Bronchial epithelial cell (primary cell): Measurements from ENCODE around the gene ANKH. TPM values are rescaled to one million over a fixed set of nuclear protein-coding genes. Genes with fewer than 3 reads are reported as not detected.

Experiments
- DNase-seq: peaks from one replicate; pipeline ENCODE4 v3.0.0-alpha.2; 2010; ENCODE audit warnings: low read depth
- FAIRE-seq: peaks from 2 replicates; lab custom pipeline; 2011; peaks lifted over from hg19 to GRCh38; lab: Jason Lieb, UNC
- H3K27me3 ChIP-seq: 2 replicates; pipeline ENCODE4 v1.5.1; 2011; ENCODE audit warnings: low read length; ENCODE audit not compliant: control insufficient read depth, insufficient read depth
- H3K36me3 ChIP-seq: 2 replicates; pipeline ENCODE4 v1.5.1; 2011; ENCODE audit warnings: low read length; ENCODE audit not compliant: control insufficient read depth, insufficient read depth
- H3K4me3 ChIP-seq: 2 replicates; pipeline ENCODE4 v1.5.1; 2011; ENCODE audit warnings: mild to moderate bottlenecking, low read depth, low read length, control low read depth
- CTCF ChIP-seq: IDR thresholded peaks from 2 replicates; pipeline ENCODE4 v1.5.1; 2011; ENCODE audit warnings: mild to moderate bottlenecking, moderate library complexity, low read length, control low read depth, inconsistent platforms; ENCODE audit not compliant: insufficient read depth, severe bottlenecking
- total RNA-seq: library from RNA; depleted of rRNA; stranded (reverse); fragments of >200 nt; gene quantifications from 2 replicates; pipeline ENCODE4 v1.2.1, GENCODE V29; 2014

ANKH gene
- total RNA-seq, 1 donor from 2014 or later, result 12.9 TPM

- FAIRE-seq (no peak), DNase-seq (no peak)
- no peak for TF ChIP-seq CTCF
- H3K36me3 ChIP-seq, result peaks cover 2% of the 10 kb centered on the region
- no peaks in the 10 kb centered on the region for H3K27me3 ChIP-seq
- H3K4me3 ChIP-seq, result no peak overlapping the region
Observed at GRCh38 chr5:14730466-14730865, 141.1 kb downstream of the ANKH start.

- peaks cover 4% of the 10 kb centered on the region for H3K36me3 ChIP-seq
- no peak overlapping the region for H3K4me3 ChIP-seq
- no peak for TF ChIP-seq CTCF
- FAIRE-seq, result no peak
- no peaks in the 10 kb centered on the region for H3K27me3 ChIP-seq
- DNase-seq, result no peak
Observed at GRCh38 chr5:14729448-14730385, 141.9 kb downstream of the ANKH start.

- peak; percentile 36 for FAIRE-seq
- no peak for TF ChIP-seq CTCF
- DNase-seq, result no peak
Observed at GRCh38 chr5:14728459-14728938, 143.1 kb downstream of the ANKH start.

DNA sequence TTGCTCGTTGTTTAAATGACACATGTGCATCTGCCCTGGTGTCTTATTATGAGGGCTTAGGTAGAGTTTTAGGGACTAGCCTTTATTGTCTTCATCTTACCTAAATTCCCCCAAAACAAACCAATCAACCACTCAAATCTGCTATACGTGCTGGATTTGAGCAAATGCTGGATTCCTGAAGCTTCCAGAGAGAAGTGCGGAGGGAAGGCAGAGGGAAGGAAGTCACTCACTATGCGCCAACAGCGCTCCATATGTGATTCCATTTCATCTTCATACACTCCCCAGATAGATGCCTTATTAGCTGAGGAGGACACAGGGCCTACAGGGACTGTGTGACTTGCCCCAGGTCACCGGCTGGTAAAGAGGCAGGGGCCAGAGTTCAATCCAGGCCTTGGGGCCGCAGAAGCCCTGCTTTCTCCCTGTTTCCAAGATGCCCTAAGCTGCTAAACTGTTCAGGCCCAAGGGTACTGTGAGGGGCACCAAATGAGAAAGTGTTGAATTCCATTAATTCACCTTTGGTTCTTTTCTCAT, 143.6 kb downstream of the ANKH start:
- FAIRE-seq (no peak), DNase-seq (no peak)
- no peak for TF ChIP-seq CTCF
- H3K36me3 ChIP-seq, result peaks cover 4% of the 10 kb centered on the region
- H3K27me3 ChIP-seq, result no peaks in the 10 kb centered on the region
- H3K4me3 ChIP-seq, result no peak overlapping the region

More at GRCh38 chr5:14728459-14728938, 143.1 kb downstream of the ANKH start:
- no peaks in the 10 kb centered on the region for H3K27me3 ChIP-seq
- H3K36me3 ChIP-seq, result peaks cover 4% of the 10 kb centered on the region
- no peak overlapping the region for H3K4me3 ChIP-seq

DNA sequence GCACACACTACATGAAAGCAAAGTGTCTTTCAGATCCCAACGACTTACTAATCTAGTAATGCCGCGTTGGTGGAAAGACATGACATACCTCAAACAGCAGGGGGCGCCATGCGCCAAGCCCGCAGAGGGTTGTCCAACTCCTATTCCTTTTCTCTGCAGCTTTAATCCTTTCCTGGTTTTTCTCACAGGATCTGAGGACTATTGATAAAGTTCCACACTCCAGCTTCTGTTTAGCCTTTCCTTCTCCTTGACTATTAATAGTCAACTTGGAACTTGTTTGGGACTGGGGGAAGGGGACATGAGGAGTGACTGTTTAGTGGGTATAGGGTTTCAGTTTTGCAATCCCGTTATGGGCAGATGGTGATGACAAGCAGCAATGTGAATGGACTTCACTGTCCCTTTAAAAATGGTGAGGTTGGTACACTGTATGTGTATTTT, 144.1 kb downstream of the ANKH start:
- TF ChIP-seq CTCF, result peak; percentile 90
- Histone ChIP-seq H3K27me3 (no peaks in the 10 kb centered on the region), H3K36me3 (peaks cover 4% of the 10 kb centered on the region), H3K4me3 (no peak overlapping the region)
- DNase-seq (peak; percentile 69), FAIRE-seq (no peak)
